GM23338 (cell line): ENCODE measurements around the gene RUBCN. TPM values are rescaled to one million over a fixed set of nuclear protein-coding genes. Genes with fewer than 3 reads are reported as not detected.

Source experiments
- ATAC-seq: fragments of 200-7000 bp; cut with Tn5 transposase; 3 replicates; pipeline ENCODE4 v1.9.1; 2020
- DNase-seq: peaks from one replicate; pipeline ENCODE4 v3.0.0-alpha.2; 2015; ENCODE audit warnings: low spot score
- H2AFZ ChIP-seq: fragments of 200-600 bp; sonication (generic); 2 replicates; pipeline ENCODE4 v1.8.0; 2016; ENCODE audit warnings: antibody characterized with exemption, mild to moderate bottlenecking, moderate library complexity
- H3F3A ChIP-seq: fragments of 200-600 bp; sonication (generic); replicated peaks from 2 replicates; pipeline ENCODE4 v1.8.0; 2017; ENCODE audit warnings: antibody characterized with exemption, mixed run types, low read depth
- H3K27ac ChIP-seq: fragments of 200-600 bp; sonication (generic); 2 replicates; pipeline ENCODE4 v1.6.1; 2016; ENCODE audit warnings: low read depth
- H3K27me3 ChIP-seq: fragments of 200-600 bp; sonication (generic); 2 replicates; pipeline ENCODE4 v1.8.0; 2016; ENCODE audit warnings: mild to moderate bottlenecking, mixed run types, moderate library complexity; ENCODE audit not compliant: insufficient read depth
- H3K36me3 ChIP-seq: fragments of 200-600 bp; sonication (generic); 2 replicates; pipeline ENCODE4 v1.8.0; 2016; ENCODE audit warnings: mild to moderate bottlenecking; ENCODE audit not compliant: insufficient read depth
- H3K4me1 ChIP-seq: fragments of 200-600 bp; sonication (generic); 2 replicates; pipeline ENCODE4 v1.8.0; 2016; ENCODE audit warnings: mild to moderate bottlenecking, moderate library complexity; ENCODE audit not compliant: insufficient read depth
- H3K4me2 ChIP-seq: fragments of 200-600 bp; sonication (generic); 2 replicates; pipeline ENCODE4 v1.7.1; 2017; ENCODE audit warnings: mixed run types
- H3K4me3 ChIP-seq: fragments of 200-600 bp; sonication (generic); 2 replicates; pipeline ENCODE4 v1.6.1; 2016; ENCODE audit warnings: mixed run types
- H3K79me2 ChIP-seq: fragments of 200-600 bp; sonication (generic); replicated peaks from 2 replicates; pipeline ENCODE4 v1.8.0; 2017; ENCODE audit warnings: mild to moderate bottlenecking; ENCODE audit not compliant: insufficient read depth
- H3K9me2 ChIP-seq: fragments of 200-600 bp; sonication (generic); 2 replicates; pipeline ENCODE4 v1.8.0; 2017; ENCODE audit not compliant: insufficient read depth
- H4K20me1 ChIP-seq: fragments of 200-600 bp; sonication (generic); replicated peaks from 2 replicates; pipeline ENCODE4 v1.8.0; 2017; ENCODE audit warnings: mild to moderate bottlenecking; ENCODE audit not compliant: insufficient read depth
- H3K27ac Mint-ChIP-seq: 2 replicates; pipeline ENCODE4 v1.8.0; 2020; ENCODE audit warnings: inconsistent platforms, mild to moderate bottlenecking, moderate library complexity, mixed read lengths
- H3K27me3 Mint-ChIP-seq: 3 replicates; pipeline ENCODE4 v1.8.0; 2022; ENCODE audit warnings: low read depth, mild to moderate bottlenecking, moderate library complexity, mixed read lengths, inconsistent platforms; ENCODE audit not compliant: insufficient read depth, poor library complexity
- H3K36me3 Mint-ChIP-seq: 3 replicates; pipeline ENCODE4 v1.8.0; 2021; ENCODE audit warnings: low read depth, mild to moderate bottlenecking, inconsistent platforms, moderate library complexity, mixed read lengths
- H3K4me1 Mint-ChIP-seq: 3 replicates; pipeline ENCODE4 v1.8.0; 2020; ENCODE audit warnings: mild to moderate bottlenecking, inconsistent platforms, mixed read lengths
- H3K4me3 Mint-ChIP-seq: 3 replicates; pipeline ENCODE4 v1.8.0; 2021; ENCODE audit warnings: moderate library complexity, mild to moderate bottlenecking, inconsistent platforms, mixed read lengths
- H3K9me3 Mint-ChIP-seq: 3 replicates; pipeline ENCODE4 v1.8.0; 2020; ENCODE audit warnings: moderate library complexity, mild to moderate bottlenecking, inconsistent platforms, mixed read lengths
- CREB1 ChIP-seq: fragments of 250-450 bp; sonication (Bioruptor Pico); IDR thresholded peaks from 2 replicates; pipeline ENCODE4 v1.5.0; 2020; ENCODE audit warnings: low read depth, mild to moderate bottlenecking, moderate library complexity
- CTCF ChIP-seq, 2 experiments: fragments of 200-600 bp in 1 of 2; sonication (generic) in 1 of 2; conservative IDR thresholded peaks; 2 replicates each; pipeline versions ENCODE4 v1.5.1 to v1.6.1; 2016 to 2017; ENCODE audit warnings: antibody characterized with exemption in 2 of 2, low read depth in 2 of 2, mild to moderate bottlenecking in 2 of 2, moderate library complexity in 1 of 2
- ETS1 ChIP-seq: IDR thresholded peaks from 2 replicates; pipeline ENCODE4 v1.6.1; 2016; ENCODE audit warnings: antibody characterized with exemption
- EZH2 ChIP-seq: fragments of 200-600 bp; sonication (generic); IDR thresholded peaks from one replicate; pipeline ENCODE4 v1.8.0; 2017; ENCODE audit warnings: antibody characterized with exemption, mild to moderate bottlenecking, low read depth; ENCODE audit not compliant: unreplicated experiment
- EZH2phosphoT487 ChIP-seq: fragments of 200-600 bp; sonication (generic); IDR thresholded peaks from one replicate; pipeline ENCODE4 v1.8.1; 2018; ENCODE audit warnings: antibody characterized with exemption; ENCODE audit not compliant: unreplicated experiment
- JUNB ChIP-seq: IDR thresholded peaks from one replicate; pipeline ENCODE4 v1.6.1; 2016; ENCODE audit warnings: antibody characterized with exemption; ENCODE audit not compliant: unreplicated experiment
- NANOG ChIP-seq: IDR thresholded peaks from 2 replicates; pipeline ENCODE4 v1.6.1; 2016; ENCODE audit warnings: antibody characterized with exemption, borderline replicate concordance
- POLR2AphosphoS5 ChIP-seq: IDR thresholded peaks from 2 replicates; pipeline ENCODE4 v1.6.1; 2016; ENCODE audit warnings: antibody characterized with exemption, low read depth
- REST ChIP-seq: IDR thresholded peaks from one replicate; pipeline ENCODE4 v1.6.1; 2018; ENCODE audit warnings: antibody characterized with exemption; ENCODE audit not compliant: unreplicated experiment
- STAT1 ChIP-seq: IDR thresholded peaks from one replicate; pipeline ENCODE4 v1.6.1; 2016; ENCODE audit warnings: antibody characterized with exemption; ENCODE audit not compliant: unreplicated experiment
- ZNF114 ChIP-seq: fragments of 250-450 bp; sonication (Bioruptor Pico); IDR thresholded peaks from 2 replicates; pipeline ENCODE4 v1.5.0; 2020; ENCODE audit warnings: mild to moderate bottlenecking, moderate library complexity
- ZNF331 ChIP-seq: fragments of 250-450 bp; sonication (Bioruptor Pico); IDR thresholded peaks from 2 replicates; pipeline ENCODE4 v1.5.0; 2020; ENCODE audit warnings: low read depth, mild to moderate bottlenecking, moderate library complexity
- polyA plus RNA-seq: library from polyadenylated mRNA; unstranded; fragments of >200 nt; fragmentation: Nextera tagmentation; extraction: Ambion mirVana; gene quantifications from 2 replicates; pipeline ENCODE4 v1.2.1, GENCODE V29; 2016
- total RNA-seq: library from RNA; depleted of rRNA; stranded (reverse); fragments of >200 nt; shearing (Covaris generic); gene quantifications from 2 replicates; pipeline ENCODE4 v1.2.3, GENCODE V29; 2014

The RUBCN gene
- total and polyA plus RNA-seq, 2 experiments from 2014 or later = 13.1 to 33.2 TPM

- TF ChIP-seq EZH2phosphoT487 (no peak), CREB1 (CRISPR knock-in tag) (no peak), ETS1 (no peak), ZNF331 (no peak), ZNF114 (CRISPR knock-in tag) (no peak), NANOG (no peak)
Measured at GRCh38 chr3:197714251-197714650, 22.5 kb downstream of the RUBCN start (continued).

- Mint-ChIP-seq H3K27ac (peak overlapping the region; percentile 69), H3K4me1 (peaks cover 7% of the 10 kb centered on the region), H3K9me3 (no peaks in the 10 kb centered on the region), H3K4me3 (no peak overlapping the region), H3K36me3 (peaks cover 19% of the 10 kb centered on the region), H3K27me3 (peaks cover 2% of the 10 kb centered on the region)
- Histone ChIP-seq H3K36me3 (no peaks in the 10 kb centered on the region), H3K4me2 (no peak overlapping the region), H3F3A (0 out of 2 replicates have a peak, but pooled peaks cover 7% of the 10 kb centered on the region), H3K4me3 (no peak overlapping the region), H3K9me2 (no peaks in the 10 kb centered on the region), H2AFZ (no peak overlapping the region), H3K27me3 (no peaks in the 10 kb centered on the region), H3K79me2 (peaks cover 13% of the 10 kb centered on the region; the same call in 1 of the 2 replicates), H3K4me1 (peaks cover 16% of the 10 kb centered on the region), H3K27ac (0 out of 2 replicates have a peak overlapping the region, but pooled peaks have one; percentile 34), H4K20me1 (no peaks in the 10 kb centered on the region; the same call in 1 of the 2 replicates)
- ATAC-seq (no peak), DNase-seq (no peak)
- TF ChIP-seq EZH2 = no peak
- TF ChIP-seq JUNB = no peak
- TF ChIP-seq ZNF114 (CRISPR knock-in tag) = no peak
- no peak for TF ChIP-seq STAT1
- no peak for TF ChIP-seq CREB1 (CRISPR knock-in tag)
- TF ChIP-seq NANOG = no peak
- TF ChIP-seq CTCF (conservative IDR thresholded peaks at IDR 0.05; ENCODE audit: low read depth in 2 of 2) = no peak
- no peak for TF ChIP-seq ETS1
- TF ChIP-seq REST = no peak
- no peak for TF ChIP-seq EZH2phosphoT487
- TF ChIP-seq POLR2AphosphoS5 = no peak
Measured at GRCh38 chr3:197713477-197713822, 23.3 kb downstream of the RUBCN start.
